HEK293 (cell line): ENCODE results near the gene VEGFC.

Source experiments
- CTCF ChIA-PET: fragments of 350-600 bp; formaldehyde crosslinking; extraction: SDS; loops from one replicate; lab custom pipeline; 2021; ENCODE audit warnings: antibody characterized with exemption; lab: Yijun Ruan, JAX
- POLR2A ChIA-PET: fragments of 300-600 bp; formaldehyde crosslinking; extraction: SDS; loops from one replicate; lab custom pipeline; 2020; ENCODE audit warnings: antibody characterized with exemption, inconsistent platforms; lab: Yijun Ruan, JAX
- H3K27ac ChIP-seq: fragments of 200-500 bp; sonication (Bioruptor generic); 2 replicates; pipeline ENCODE4 v1.5.1; 2014; ENCODE audit warnings: low read depth, low read length, control low read depth, inconsistent platforms; ENCODE audit errors: extremely low read depth
- H3K36me3 ChIP-seq, 2 experiments: fragments of 200-500 bp in 1 of 2; sonication (Bioruptor generic) in 1 of 2; 1 replicate in 1 of 2; 2 replicates in 1 of 2; pipeline ENCODE4 v1.5.1; 2014 to 2017; ENCODE audit warnings: inconsistent platforms in 2 of 2, low read length in 2 of 2; ENCODE audit not compliant: control insufficient read depth in 2 of 2, insufficient read depth in 1 of 2
- H3K4me1 ChIP-seq: fragments of 200-500 bp; sonication (Bioruptor generic); 2 replicates; pipeline ENCODE4 v1.5.1; 2014; ENCODE audit warnings: mild to moderate bottlenecking, low read length, inconsistent platforms; ENCODE audit not compliant: control insufficient read depth, insufficient read depth
- H3K4me3 ChIP-seq: 2 replicates; pipeline ENCODE4 v1.5.1; 2011; ENCODE audit warnings: low read depth, mild to moderate bottlenecking, control low read depth, low read length, moderate library complexity
- H3K9me3 ChIP-seq: fragments of 200-500 bp; sonication (Bioruptor generic); 2 replicates; pipeline ENCODE4 v1.5.1; 2014; ENCODE audit warnings: low read depth, low read length, inconsistent platforms; ENCODE audit not compliant: control insufficient read depth, insufficient read depth
- ATF2 ChIP-seq: fragments of 450-650 bp; formaldehyde crosslinking; IDR thresholded peaks from 2 replicates; pipeline ENCODE4 v1.5.1; 2016; ENCODE audit warnings: missing biosample characterization, missing genetic modification characterization, low read depth
- KLF1 ChIP-seq: fragments of 450-650 bp; formaldehyde crosslinking; IDR thresholded peaks from 2 replicates; pipeline ENCODE4 v1.5.1; 2016; ENCODE audit warnings: missing biosample characterization, missing genetic modification characterization
- KLF16 ChIP-seq: fragments of 450-650 bp; formaldehyde crosslinking; IDR thresholded peaks from 2 replicates; pipeline ENCODE4 v1.5.1; 2017; ENCODE audit warnings: missing biosample characterization, missing genetic modification characterization
- PRDM6 ChIP-seq: fragments of 450-650 bp; formaldehyde crosslinking; IDR thresholded peaks from 2 replicates; pipeline ENCODE4 v1.5.1; 2017; ENCODE audit warnings: missing biosample characterization, missing genetic modification characterization
- SCRT1 ChIP-seq: fragments of 450-650 bp; formaldehyde crosslinking; IDR thresholded peaks from 2 replicates; pipeline ENCODE4 v1.5.1; 2016; ENCODE audit warnings: missing biosample characterization, missing genetic modification characterization, borderline replicate concordance
- SP2 ChIP-seq: fragments of 450-650 bp; formaldehyde crosslinking; IDR thresholded peaks from 2 replicates; pipeline ENCODE4 v1.5.1; 2016; ENCODE audit warnings: missing biosample characterization, missing genetic modification characterization
- SP7 ChIP-seq: fragments of 450-650 bp; formaldehyde crosslinking; IDR thresholded peaks from 2 replicates; pipeline ENCODE4 v1.5.1; 2016; ENCODE audit warnings: missing biosample characterization, missing genetic modification characterization
- YY2 ChIP-seq: fragments of 450-650 bp; formaldehyde crosslinking; IDR thresholded peaks from 2 replicates; pipeline ENCODE4 v1.5.1; 2016; ENCODE audit warnings: missing biosample characterization, missing genetic modification characterization
- ZBTB17 ChIP-seq: fragments of 450-650 bp; formaldehyde crosslinking; IDR thresholded peaks from 2 replicates; pipeline ENCODE4 v1.5.1; 2016; ENCODE audit warnings: missing biosample characterization, missing genetic modification characterization
- ZNF140 ChIP-seq: fragments of 450-650 bp; formaldehyde crosslinking; IDR thresholded peaks from 2 replicates; pipeline ENCODE4 v1.5.1; 2016; ENCODE audit warnings: missing biosample characterization, missing genetic modification characterization
- ZNF157 ChIP-seq: fragments of 450-650 bp; formaldehyde crosslinking; IDR thresholded peaks from 2 replicates; pipeline ENCODE4 v1.5.1; 2016; ENCODE audit warnings: missing biosample characterization, missing genetic modification characterization
- ZNF266 ChIP-seq: fragments of 450-650 bp; formaldehyde crosslinking; IDR thresholded peaks from 2 replicates; pipeline ENCODE4 v1.5.1; 2016; ENCODE audit warnings: missing biosample characterization, missing genetic modification characterization, low read depth
- ZNF433 ChIP-seq: fragments of 450-650 bp; formaldehyde crosslinking; IDR thresholded peaks from 2 replicates; pipeline ENCODE4 v1.5.1; 2016; ENCODE audit warnings: missing biosample characterization, missing genetic modification characterization, low read depth
- ZNF48 ChIP-seq: fragments of 450-650 bp; formaldehyde crosslinking; IDR thresholded peaks from 2 replicates; pipeline ENCODE4 v1.5.1; 2016; ENCODE audit warnings: missing biosample characterization, missing genetic modification characterization
- ZNF521 ChIP-seq: fragments of 450-650 bp; formaldehyde crosslinking; IDR thresholded peaks from 2 replicates; pipeline ENCODE4 v1.5.1; 2017; ENCODE audit warnings: missing biosample characterization, mild to moderate bottlenecking, missing genetic modification characterization
- ZNF548 ChIP-seq: fragments of 450-650 bp; formaldehyde crosslinking; IDR thresholded peaks from 2 replicates; pipeline ENCODE4 v1.5.1; 2016; ENCODE audit warnings: missing biosample characterization, missing genetic modification characterization
- ZNF555 ChIP-seq: fragments of 450-650 bp; formaldehyde crosslinking; conservative IDR thresholded peaks from 2 replicates; pipeline ENCODE4 v1.5.1; 2017; ENCODE audit warnings: missing biosample characterization, mild to moderate bottlenecking, missing genetic modification characterization, inconsistent platforms
- ZNF560 ChIP-seq: fragments of 450-650 bp; formaldehyde crosslinking; IDR thresholded peaks from 2 replicates; pipeline ENCODE4 v1.5.1; 2017; ENCODE audit warnings: missing biosample characterization, missing genetic modification characterization, borderline replicate concordance
- ZNF621 ChIP-seq: fragments of 450-650 bp; formaldehyde crosslinking; IDR thresholded peaks from 2 replicates; pipeline ENCODE4 v1.5.1; 2017; ENCODE audit warnings: missing biosample characterization, missing genetic modification characterization
- ZNF629 ChIP-seq: fragments of 450-650 bp; formaldehyde crosslinking; IDR thresholded peaks from 2 replicates; pipeline ENCODE4 v1.5.1; 2017; ENCODE audit warnings: missing biosample characterization, missing genetic modification characterization
- ZNF664 ChIP-seq: fragments of 450-650 bp; formaldehyde crosslinking; IDR thresholded peaks from 2 replicates; pipeline ENCODE4 v1.5.1; 2016; ENCODE audit warnings: missing biosample characterization, missing genetic modification characterization
- ZXDB ChIP-seq: fragments of 450-650 bp; formaldehyde crosslinking; IDR thresholded peaks from 2 replicates; pipeline ENCODE4 v1.5.1; 2016; ENCODE audit warnings: missing biosample characterization, missing genetic modification characterization
- TF ChIP-seq, protein P1 (sequence below): fragments of 450-650 bp; formaldehyde crosslinking; IDR thresholded peaks from 2 replicates; pipeline ENCODE4 v1.5.1; 2017; ENCODE audit warnings: missing biosample characterization, missing genetic modification characterization

VEGFC gene

GRCh38 chr4:176729489-176729888 is 63.2 kb downstream of the VEGFC start:
- ChIA-PET CTCF (no interaction called here), POLR2A (no interaction called here)
- TF ChIP-seq ZNF433 (tag by site-specific recombination), result no peak
- Histone ChIP-seq H3K27ac (no peak overlapping the region), H3K4me3 (no peak overlapping the region), H3K4me1 (no peaks in the 10 kb centered on the region), H3K36me3 (no peaks in the 10 kb centered on the region), H3K9me3 (no peaks in the 10 kb centered on the region)

DNA sequence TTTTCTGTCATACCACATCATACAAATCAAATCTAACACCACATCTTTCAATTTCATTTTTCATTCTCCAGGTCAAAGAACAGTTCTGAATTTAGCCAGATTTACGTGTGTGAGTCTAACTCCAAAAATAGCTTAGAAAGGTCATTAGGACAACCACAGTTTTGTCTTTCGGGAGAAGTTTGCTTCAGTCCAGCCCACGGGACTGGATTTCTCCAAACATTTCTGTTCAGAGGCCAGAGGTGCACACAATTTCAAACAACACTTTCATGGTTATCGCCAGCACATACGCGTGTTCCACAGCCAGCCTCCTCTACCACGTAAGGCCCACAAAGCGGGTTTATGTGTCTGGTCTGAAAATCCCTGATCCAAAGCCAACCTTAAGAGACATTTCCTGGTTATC is 65.9 kb downstream of the VEGFC start:
- ChIA-PET POLR2A (no interaction called here), CTCF (no interaction called here)
- Histone ChIP-seq H3K4me3 (no peak overlapping the region), H3K9me3 (no peaks in the 10 kb centered on the region), H3K27ac (no peak overlapping the region), H3K4me1 (no peaks in the 10 kb centered on the region), H3K36me3 (no peaks in the 10 kb centered on the region)
- TF ChIP-seq ZNF664 (tag by site-specific recombination) (no peak), ZNF266 (no peak), ZNF629 (tag by site-specific recombination) (no peak), KLF16 (no peak), ZBTB17 (no peak), ZNF157 (no peak), SP7 (no peak), SCRT1 (tag by site-specific recombination) (no peak), PRDM6 (tag by site-specific recombination) (no peak), SP2 (no peak), KLF1 (tag by site-specific recombination) (no peak), ZNF521 (tag by site-specific recombination) (no peak), YY2 (tag by site-specific recombination) (no peak), ZXDB (tag by site-specific recombination) (no peak), ZNF48 (tag by site-specific recombination) (no peak), ZNF433 (tag by site-specific recombination) (no peak), ZNF140 (tag by site-specific recombination) (no peak)
- TF ChIP-seq, protein P1, sequence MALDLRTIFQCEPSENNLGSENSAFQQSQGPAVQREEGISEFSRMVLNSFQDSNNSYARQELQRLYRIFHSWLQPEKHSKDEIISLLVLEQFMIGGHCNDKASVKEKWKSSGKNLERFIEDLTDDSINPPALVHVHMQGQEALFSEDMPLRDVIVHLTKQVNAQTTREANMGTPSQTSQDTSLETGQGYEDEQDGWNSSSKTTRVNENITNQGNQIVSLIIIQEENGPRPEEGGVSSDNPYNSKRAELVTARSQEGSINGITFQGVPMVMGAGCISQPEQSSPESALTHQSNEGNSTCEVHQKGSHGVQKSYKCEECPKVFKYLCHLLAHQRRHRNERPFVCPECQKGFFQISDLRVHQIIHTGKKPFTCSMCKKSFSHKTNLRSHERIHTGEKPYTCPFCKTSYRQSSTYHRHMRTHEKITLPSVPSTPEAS, result no peak

GRCh38 chr4:176721459-176721858 is 71.3 kb downstream of the VEGFC start:
- H3K36me3 ChIP-seq, result no peaks in the 10 kb centered on the region
- TF ChIP-seq ZNF560 (tag by site-specific recombination) (no peak), ZNF548 (tag by site-specific recombination) (no peak), ZNF621 (tag by site-specific recombination) (no peak), ATF2 (tag by site-specific recombination) (0 out of 2 replicates have a peak, but pooled peaks have one; percentile 24), ZNF555 (tag by site-specific recombination) (no peak)
- POLR2A ChIA-PET, result no interaction called here

More at GRCh38 chr4:176721459-176721858, 71.3 kb downstream of the VEGFC start:
- no peak overlapping the region for H3K27ac ChIP-seq
- H3K4me1 ChIP-seq, result no peaks in the 10 kb centered on the region
- no peaks in the 10 kb centered on the region for H3K9me3 ChIP-seq
- CTCF ChIA-PET, result no interaction called here
- H3K4me3 ChIP-seq, result no peak overlapping the region
